Stomach (tissue), 9 donors: ENCODE results near the gene SLC36A1. TPM values are rescaled to one million over a fixed set of nuclear protein-coding genes. Genes with fewer than 3 reads are reported as not detected.
A peak's percentile ranks its signal among the peaks of the same experiment; 100 is the strongest.

Experiments used
- DNase-seq, 2 donors: peaks; one replicate each; pipeline versions ENCODE4 v3.0.0 to v3.0.0-alpha.2; 2013 to 2019
- H3K27ac ChIP-seq, 5 donors: fragments of 200-600 bp in 4 of 5; sonication (generic) in 4 of 5; one replicate each; pipeline ENCODE4 v1.5.1; 2013 to 2019; ENCODE audit warnings: mild to moderate bottlenecking in 1 of 5, moderate library complexity in 1 of 5
- H3K27me3 ChIP-seq, 3 donors: fragments of 200-600 bp; sonication (generic); one replicate each; pipeline ENCODE4 v1.5.1; 2017 to 2019; ENCODE audit warnings: mixed run types in 1 of 3
- H3K36me3 ChIP-seq, 4 donors: fragments of 200-600 bp; sonication (generic); 1 replicate in 3 of 4; 2 replicates in 1 of 4; pipeline ENCODE4 v1.5.1; 2016 to 2019
- H3K4me1 ChIP-seq, 4 donors: fragments of 200-600 bp; sonication (generic); one replicate each; pipeline ENCODE4 v1.5.1; 2016 to 2019
- H3K4me3 ChIP-seq, 4 donors: fragments of 200-600 bp; sonication (generic) in 3 of 4; one replicate each; pipeline ENCODE4 v1.5.1; 2016 to 2019; ENCODE audit warnings: mild to moderate bottlenecking in 1 of 4
- H3K9me3 ChIP-seq, 4 donors: fragments of 200-600 bp; sonication (generic); one replicate each; pipeline ENCODE4 v1.5.1; 2016 to 2019
- EP300 ChIP-seq: sonication (generic); formaldehyde crosslinking; IDR thresholded peaks from one replicate; pipeline ENCODE4 v1.6.1; 2017; ENCODE audit warnings: antibody characterized with exemption
- POLR2A ChIP-seq, 4 donors: fragments of 450-650 bp; IDR thresholded peaks; one replicate each; pipeline ENCODE4 v1.6.1; 2016; ENCODE audit warnings: antibody characterized with exemption in 4 of 4, control low read depth in 2 of 4, mild to moderate bottlenecking in 1 of 4, moderate library complexity in 1 of 4
- POLR2AphosphoS5 ChIP-seq, 3 donors: sonication (generic); formaldehyde crosslinking; IDR thresholded peaks; one replicate each; pipeline ENCODE4 v1.6.1; 2016; ENCODE audit warnings: antibody characterized with exemption in 3 of 3
- WGBS, 5 donors: extraction: QIAGEN DNeasy Blood & Tissue Kit in 3 of 5; methylation state at CpG; one replicate each; pipeline versions ENCODE4 v1.1.5 to v1.1.7; 2013 to 2018; 5-methylcytosine and 5-hydroxymethylcytosine counted together
- intact Hi-C: fragments of 100-400 bp; cut with DNase I; formaldehyde crosslinking; loops from one replicate; pipeline ENCODE4 v1.15.1; 2023; ENCODE audit warnings: low total_unique reads
- polyA plus RNA-seq, 3 donors: library from polyadenylated mRNA; stranded (reverse); fragments of 200-250 nt; gene quantifications; one replicate each; pipeline ENCODE4 v1.2.3, GENCODE V29; 2013
- total RNA-seq, 5 donors: library from RNA; depleted of rRNA; stranded (reverse); fragments of >200 nt; gene quantifications; one replicate each; pipeline versions ENCODE4 v1.1.0 to v1.2.3, GENCODE V29; 2014 to 2016
- TF ChIP-seq, protein P1 (sequence below), 7 experiments: fragments of 450-650 bp in 4 of 7; fragments of 200-600 bp in 3 of 7; sonication (generic) in 3 of 7; IDR thresholded peaks; one replicate each; pipeline ENCODE4 v1.5.1; 2016 to 2019; ENCODE audit warnings: antibody characterized with exemption in 7 of 7, control low read depth in 2 of 7, mild to moderate bottlenecking in 1 of 7
- donor health status: healthy with polysubstance abuse.
- donor health status: Bipolar disorder and iron deficiency.
- donor health status: healthy.

The SLC36A1 gene
- total and polyA plus RNA-seq, 8 donors, result 1.2 to 27.8 (median 6.2) TPM

DNA sequence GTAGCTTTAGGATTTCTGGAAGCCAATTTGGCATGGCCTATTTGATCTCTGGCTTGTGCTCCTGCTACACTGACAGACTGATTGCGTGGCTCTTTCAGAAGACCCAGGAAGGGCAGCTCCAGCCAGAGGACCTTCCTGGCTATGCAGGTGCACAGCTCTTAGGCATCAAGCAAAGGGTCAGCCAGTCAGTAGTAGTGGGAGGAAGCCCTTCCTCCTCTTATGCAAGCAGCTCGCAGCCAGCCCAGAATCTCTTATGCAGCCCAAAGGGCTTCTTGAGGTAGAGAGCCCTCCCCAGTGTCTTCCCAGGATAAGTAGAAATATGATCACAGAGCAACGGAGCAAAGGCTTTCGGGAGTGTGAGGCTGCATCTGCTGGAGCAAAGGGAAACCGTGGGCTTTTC, 43.2 kb downstream of the SLC36A1 start:
- Histone ChIP-seq H3K9me3 (no peaks in the 10 kb centered on the region), H3K4me3 (no peak overlapping the region), H3K27ac (no peak overlapping the region), H3K27me3 (no peaks in the 10 kb centered on the region), H3K36me3 (peaks cover 24 to 75% (median 67%) of the 10 kb centered on the region in 4 donors), H3K4me1 (no peaks in the 10 kb centered on the region)
- no peak for DNase-seq
- TF ChIP-seq EP300, result no peak
- TF ChIP-seq POLR2A (IDR thresholded peaks at IDR 0.05), result no peak
- TF ChIP-seq, protein P1, sequence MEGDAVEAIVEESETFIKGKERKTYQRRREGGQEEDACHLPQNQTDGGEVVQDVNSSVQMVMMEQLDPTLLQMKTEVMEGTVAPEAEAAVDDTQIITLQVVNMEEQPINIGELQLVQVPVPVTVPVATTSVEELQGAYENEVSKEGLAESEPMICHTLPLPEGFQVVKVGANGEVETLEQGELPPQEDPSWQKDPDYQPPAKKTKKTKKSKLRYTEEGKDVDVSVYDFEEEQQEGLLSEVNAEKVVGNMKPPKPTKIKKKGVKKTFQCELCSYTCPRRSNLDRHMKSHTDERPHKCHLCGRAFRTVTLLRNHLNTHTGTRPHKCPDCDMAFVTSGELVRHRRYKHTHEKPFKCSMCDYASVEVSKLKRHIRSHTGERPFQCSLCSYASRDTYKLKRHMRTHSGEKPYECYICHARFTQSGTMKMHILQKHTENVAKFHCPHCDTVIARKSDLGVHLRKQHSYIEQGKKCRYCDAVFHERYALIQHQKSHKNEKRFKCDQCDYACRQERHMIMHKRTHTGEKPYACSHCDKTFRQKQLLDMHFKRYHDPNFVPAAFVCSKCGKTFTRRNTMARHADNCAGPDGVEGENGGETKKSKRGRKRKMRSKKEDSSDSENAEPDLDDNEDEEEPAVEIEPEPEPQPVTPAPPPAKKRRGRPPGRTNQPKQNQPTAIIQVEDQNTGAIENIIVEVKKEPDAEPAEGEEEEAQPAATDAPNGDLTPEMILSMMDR (IDR thresholded peaks at IDR 0.05), result no peak
- TF ChIP-seq POLR2AphosphoS5 (IDR thresholded peaks at IDR 0.05), result no peak
- 85 to 93% (median 91%) methylated on average over 4 to 5 of the region's 5 CpGs for WGBS, 5 donors
- intact Hi-C loops, result no loop called here

DNA sequence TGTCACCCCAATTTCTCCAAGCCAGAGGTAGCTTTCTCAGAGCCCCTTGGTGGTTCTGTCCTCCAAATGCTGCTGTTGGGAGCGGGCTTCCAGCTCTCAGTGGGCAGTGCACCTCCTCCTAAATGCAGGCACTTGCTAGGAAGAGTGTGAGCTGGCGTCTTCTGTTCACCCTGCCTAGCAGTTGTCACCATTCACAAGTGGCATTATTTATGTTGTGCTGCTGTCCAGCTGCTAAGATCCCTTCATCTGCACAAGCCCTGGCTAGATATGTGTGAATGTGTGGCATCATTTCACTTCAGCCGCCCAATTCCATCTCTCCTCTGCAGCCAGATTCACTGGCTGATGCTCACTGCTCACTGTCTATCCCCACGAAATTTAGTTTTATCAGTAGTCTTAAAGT, 43.7 kb downstream of the SLC36A1 start:
- WGBS, 5 donors, result 84 to 92% (median 88%) methylated on average over 4 of the region's 4 CpGs
- Histone ChIP-seq H3K4me1 (no peaks in the 10 kb centered on the region), H3K9me3 (no peaks in the 10 kb centered on the region), H3K27ac (no peak overlapping the region), H3K4me3 (no peak overlapping the region), H3K36me3 (peaks cover 24 to 70% (median 62%) of the 10 kb centered on the region in 4 donors), H3K27me3 (no peaks in the 10 kb centered on the region)
- intact Hi-C loops, result no loop called here
- no peak for DNase-seq
- no peak for TF ChIP-seq EP300
- TF ChIP-seq POLR2A (IDR thresholded peaks at IDR 0.05), result no peak
- TF ChIP-seq POLR2AphosphoS5 (IDR thresholded peaks at IDR 0.05), result no peak
- TF ChIP-seq, protein P1 (IDR thresholded peaks at IDR 0.05), result no peak

DNA sequence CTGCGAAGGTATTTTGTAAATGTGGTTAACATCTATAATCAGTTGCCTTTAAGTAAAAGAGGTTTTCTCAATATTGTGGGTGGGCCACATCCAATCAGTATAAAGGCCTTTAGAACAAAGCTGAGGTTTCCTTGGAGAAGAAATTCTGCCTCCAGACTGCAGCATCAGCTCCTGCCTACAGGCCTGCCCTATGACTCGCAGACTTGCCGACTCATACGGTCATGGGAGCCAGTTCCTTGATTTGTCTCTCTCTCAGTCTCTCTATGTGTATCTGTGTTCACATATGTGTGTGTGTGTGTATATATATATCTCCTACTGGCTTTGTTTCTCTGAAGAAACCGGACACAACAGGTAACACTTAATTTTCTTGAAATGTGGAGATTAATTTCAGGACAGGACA, 45.3 kb downstream of the SLC36A1 start:
- Histone ChIP-seq H3K4me1 (no peaks in the 10 kb centered on the region), H3K9me3 (no peaks in the 10 kb centered on the region), H3K27ac (peak overlapping the region in 1 of 5 donors; percentile 21), H3K36me3 (peaks cover 20 to 54% (median 46%) of the 10 kb centered on the region in 4 donors), H3K27me3 (no peaks in the 10 kb centered on the region), H3K4me3 (no peak overlapping the region)
- DNase-seq, result no peak
- 80 to 90% (median 88%) methylated on average over 5 of the region's 5 CpGs for WGBS, 5 donors
- intact Hi-C loops, result no loop called here
- TF ChIP-seq EP300 (no peak), POLR2AphosphoS5 (IDR thresholded peaks at IDR 0.05) (no peak), POLR2A (IDR thresholded peaks at IDR 0.05) (no peak)
- TF ChIP-seq, protein P1 (IDR thresholded peaks at IDR 0.05), result no peak

DNA sequence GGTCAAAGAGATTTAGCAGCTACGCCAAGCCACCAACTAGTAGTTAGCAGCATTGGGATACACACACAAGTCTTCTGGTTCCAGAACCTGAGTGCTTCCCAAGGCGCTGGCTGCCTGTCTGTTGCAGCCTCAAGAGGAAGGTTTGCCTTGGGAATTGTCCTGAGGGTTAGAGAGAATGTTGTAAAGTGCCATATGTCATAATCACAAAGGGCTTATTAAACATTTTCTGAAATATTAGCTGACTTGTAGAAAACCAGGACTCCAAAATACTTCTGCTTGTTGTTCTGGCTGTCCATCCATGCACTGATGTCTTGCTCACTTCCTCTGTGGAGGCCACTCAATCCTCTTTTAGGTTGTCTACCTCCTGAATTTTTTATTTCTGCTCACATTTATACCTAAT, 46.3 kb downstream of the SLC36A1 start:
- no peaks in the 10 kb centered on the region for H3K4me1 ChIP-seq
- H3K4me3 ChIP-seq, result no peak overlapping the region
- 85 to 96% (median 91%) methylated on average over 2 of the region's 2 CpGs for WGBS, 5 donors
- DNase-seq, result no peak
- TF ChIP-seq POLR2A (IDR thresholded peaks at IDR 0.05) (no peak), POLR2AphosphoS5 (IDR thresholded peaks at IDR 0.05) (no peak), EP300 (no peak)
- TF ChIP-seq, protein P1 (IDR thresholded peaks at IDR 0.05), result no peak
- intact Hi-C loops, result no loop called here
- no peaks in the 10 kb centered on the region for H3K27me3 ChIP-seq
- no peak overlapping the region for H3K27ac ChIP-seq
- H3K36me3 ChIP-seq, result peaks cover 11 to 44% (median 36%) of the 10 kb centered on the region in 4 donors
- H3K9me3 ChIP-seq, result no peaks in the 10 kb centered on the region
